ENCODE measurements around the gene SPECC1L.

SPECC1L gene

DNA sequence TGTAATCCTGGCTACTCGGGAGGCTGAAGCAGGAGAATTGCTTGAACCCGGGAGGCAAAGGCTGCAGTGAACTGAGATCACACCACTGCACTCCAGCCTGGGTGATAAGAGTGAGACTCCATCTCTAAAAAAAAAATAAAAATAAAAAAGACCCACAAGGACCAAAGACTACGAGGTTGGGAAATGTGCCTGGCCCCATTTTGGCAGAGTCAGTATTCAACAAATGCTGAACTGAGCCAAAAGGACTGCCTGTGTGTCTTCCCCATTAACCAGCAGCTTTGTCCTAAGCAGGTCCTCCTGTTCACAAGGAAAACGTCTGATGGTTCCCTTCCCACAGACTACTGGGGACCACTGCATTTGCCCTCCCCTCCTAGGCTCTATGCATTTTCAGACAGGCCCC, 184.4 kb downstream of the SPECC1L start:
- no peak overlapping the region for H3K4me3 ChIP-seq (ENCODE audit: control insufficient read depth, low read depth, low read length)
- TF ChIP-seq, protein P1, sequence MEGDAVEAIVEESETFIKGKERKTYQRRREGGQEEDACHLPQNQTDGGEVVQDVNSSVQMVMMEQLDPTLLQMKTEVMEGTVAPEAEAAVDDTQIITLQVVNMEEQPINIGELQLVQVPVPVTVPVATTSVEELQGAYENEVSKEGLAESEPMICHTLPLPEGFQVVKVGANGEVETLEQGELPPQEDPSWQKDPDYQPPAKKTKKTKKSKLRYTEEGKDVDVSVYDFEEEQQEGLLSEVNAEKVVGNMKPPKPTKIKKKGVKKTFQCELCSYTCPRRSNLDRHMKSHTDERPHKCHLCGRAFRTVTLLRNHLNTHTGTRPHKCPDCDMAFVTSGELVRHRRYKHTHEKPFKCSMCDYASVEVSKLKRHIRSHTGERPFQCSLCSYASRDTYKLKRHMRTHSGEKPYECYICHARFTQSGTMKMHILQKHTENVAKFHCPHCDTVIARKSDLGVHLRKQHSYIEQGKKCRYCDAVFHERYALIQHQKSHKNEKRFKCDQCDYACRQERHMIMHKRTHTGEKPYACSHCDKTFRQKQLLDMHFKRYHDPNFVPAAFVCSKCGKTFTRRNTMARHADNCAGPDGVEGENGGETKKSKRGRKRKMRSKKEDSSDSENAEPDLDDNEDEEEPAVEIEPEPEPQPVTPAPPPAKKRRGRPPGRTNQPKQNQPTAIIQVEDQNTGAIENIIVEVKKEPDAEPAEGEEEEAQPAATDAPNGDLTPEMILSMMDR (conservative IDR thresholded peaks at IDR 0.05; ENCODE audit: control insufficient read depth, insufficient read depth, low read depth, low read length), result no peak
- no peak for DNase-seq (ENCODE audit: low read depth)

DNA sequence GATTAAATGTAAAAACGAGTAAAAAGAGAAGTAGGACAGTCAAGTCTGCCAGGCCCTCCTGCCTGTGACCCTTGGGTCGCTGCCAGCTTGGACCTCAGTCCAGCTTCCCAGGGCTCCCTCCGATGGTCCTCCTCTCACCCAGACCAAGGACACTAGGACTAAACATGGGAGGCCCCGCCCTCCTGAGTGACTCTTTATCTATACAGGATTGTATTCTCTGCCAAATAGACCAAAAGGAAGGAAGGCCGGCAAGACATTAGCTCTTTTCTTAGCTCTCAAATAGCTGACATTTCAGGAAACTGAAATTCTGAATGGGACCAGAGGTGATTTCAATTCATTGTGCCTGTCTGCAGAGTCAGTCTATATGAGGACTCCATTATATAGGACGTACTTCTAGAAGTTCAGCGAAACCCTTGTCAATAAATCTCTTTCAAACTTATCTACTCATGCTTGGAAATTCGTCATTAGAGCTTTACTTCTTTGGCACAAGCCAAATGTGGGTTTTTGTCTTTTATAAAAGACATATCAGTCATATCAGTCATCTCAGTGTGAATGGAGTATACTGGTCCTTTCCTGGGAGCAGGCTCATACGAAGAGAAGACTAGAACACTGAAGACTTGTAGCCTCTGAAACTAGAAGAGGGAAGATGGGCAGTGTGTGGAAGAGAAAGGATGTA, 185.3 kb downstream of the SPECC1L start:
- no peak overlapping the region for H3K4me3 ChIP-seq (ENCODE audit: control insufficient read depth, low read depth, low read length)
- no peak for DNase-seq (ENCODE audit: low read depth)
- TF ChIP-seq, protein P1 (conservative IDR thresholded peaks at IDR 0.05; ENCODE audit: control insufficient read depth, insufficient read depth, low read depth, low read length), result no peak

DNA sequence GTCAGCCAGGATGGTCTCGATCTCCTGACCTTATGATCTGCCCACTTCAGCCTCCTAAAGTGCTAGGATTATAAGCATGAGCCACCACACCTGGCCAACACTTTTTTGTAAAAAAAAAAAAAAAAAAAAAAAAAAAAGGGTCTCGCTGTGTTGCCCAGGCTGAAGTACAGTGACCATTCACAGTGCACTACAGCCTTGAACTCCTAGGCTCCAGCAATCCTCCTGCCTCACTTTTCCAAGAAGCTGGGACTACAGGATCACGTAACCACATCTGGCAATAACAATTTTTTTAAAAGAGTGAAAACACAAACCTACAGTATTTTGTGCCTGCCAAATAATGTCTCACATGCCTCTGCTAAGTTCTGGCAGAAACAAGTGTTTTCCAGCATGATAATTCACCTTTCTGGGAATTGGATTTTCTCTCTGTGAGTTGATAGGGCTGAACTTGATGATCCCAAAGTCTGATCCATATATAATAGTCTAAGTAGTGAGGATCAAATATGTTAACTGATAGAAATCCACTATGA, 187.3 kb downstream of the SPECC1L start:
- DNase-seq (ENCODE audit: low read depth), result no peak
- TF ChIP-seq, protein P1 (conservative IDR thresholded peaks at IDR 0.05; ENCODE audit: control insufficient read depth, insufficient read depth, low read depth, low read length), result no peak
- H3K4me3 ChIP-seq (ENCODE audit: control insufficient read depth, low read depth, low read length), result no peak overlapping the region

DNA sequence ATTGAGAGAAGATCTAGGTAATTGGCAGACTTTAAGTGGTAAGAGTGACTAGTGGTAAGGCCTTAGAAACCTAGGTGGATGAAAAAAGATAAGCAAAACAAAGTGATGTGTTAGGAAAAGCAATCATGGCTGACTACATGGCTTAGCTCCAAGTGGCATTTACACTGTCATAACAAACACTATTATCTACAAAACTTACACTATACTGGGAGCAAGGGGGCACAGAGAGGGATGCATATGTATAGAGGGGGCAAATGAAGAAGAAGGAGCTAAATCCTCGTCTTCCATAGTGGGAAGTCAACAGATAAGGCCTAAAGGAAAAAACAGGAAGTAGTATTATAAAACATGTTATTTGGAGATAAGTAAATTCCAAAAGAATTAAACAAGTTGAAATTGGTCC, 189.3 kb downstream of the SPECC1L start:
- TF ChIP-seq, protein P1 (conservative IDR thresholded peaks at IDR 0.05; ENCODE audit: control insufficient read depth, insufficient read depth, low read depth, low read length), result no peak
- DNase-seq (ENCODE audit: low read depth), result no peak

DNA sequence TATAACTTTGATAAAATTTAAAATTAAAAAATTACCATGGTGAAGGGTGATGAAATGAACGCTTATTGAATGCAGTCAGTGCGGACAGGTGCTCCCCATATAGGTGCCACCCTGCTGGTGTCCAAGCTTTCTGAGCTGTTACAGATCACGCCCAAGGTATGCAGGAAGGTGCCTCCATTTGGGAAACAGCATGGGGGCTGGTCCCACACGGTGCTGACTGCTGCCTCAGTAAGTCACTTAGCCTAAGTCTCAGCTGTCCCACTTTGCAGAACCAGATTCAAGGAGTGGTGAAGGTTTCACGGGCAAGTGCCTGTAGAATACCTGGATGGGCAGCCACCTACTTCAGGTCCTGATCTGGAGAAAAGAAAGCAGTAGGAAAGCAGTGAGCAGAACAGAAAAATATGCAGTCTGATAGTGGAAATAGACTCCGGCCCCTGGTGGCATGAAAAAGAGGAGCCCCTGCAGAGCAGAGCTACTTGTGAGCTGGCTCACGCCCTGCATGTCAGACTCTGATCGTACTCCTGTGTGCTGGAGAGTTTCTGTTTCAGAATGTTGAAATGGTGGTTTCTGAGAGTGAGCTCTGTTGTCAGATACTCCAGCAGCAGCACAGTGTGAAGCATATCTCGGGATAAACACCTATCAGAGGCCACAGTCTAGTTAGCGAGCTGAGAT, 189.9 kb downstream of the SPECC1L start:
- H3K4me3 ChIP-seq (ENCODE audit: control insufficient read depth, low read depth, low read length), result no peak overlapping the region
- TF ChIP-seq, protein P1 (conservative IDR thresholded peaks at IDR 0.05; ENCODE audit: control insufficient read depth, insufficient read depth, low read depth, low read length), result no peak
- no peak for DNase-seq (ENCODE audit: low read depth)

More for the DNA sequence above, 189.3 kb downstream of the SPECC1L start:
- no peak overlapping the region for H3K4me3 ChIP-seq (ENCODE audit: control insufficient read depth, low read depth, low read length)

DNA sequence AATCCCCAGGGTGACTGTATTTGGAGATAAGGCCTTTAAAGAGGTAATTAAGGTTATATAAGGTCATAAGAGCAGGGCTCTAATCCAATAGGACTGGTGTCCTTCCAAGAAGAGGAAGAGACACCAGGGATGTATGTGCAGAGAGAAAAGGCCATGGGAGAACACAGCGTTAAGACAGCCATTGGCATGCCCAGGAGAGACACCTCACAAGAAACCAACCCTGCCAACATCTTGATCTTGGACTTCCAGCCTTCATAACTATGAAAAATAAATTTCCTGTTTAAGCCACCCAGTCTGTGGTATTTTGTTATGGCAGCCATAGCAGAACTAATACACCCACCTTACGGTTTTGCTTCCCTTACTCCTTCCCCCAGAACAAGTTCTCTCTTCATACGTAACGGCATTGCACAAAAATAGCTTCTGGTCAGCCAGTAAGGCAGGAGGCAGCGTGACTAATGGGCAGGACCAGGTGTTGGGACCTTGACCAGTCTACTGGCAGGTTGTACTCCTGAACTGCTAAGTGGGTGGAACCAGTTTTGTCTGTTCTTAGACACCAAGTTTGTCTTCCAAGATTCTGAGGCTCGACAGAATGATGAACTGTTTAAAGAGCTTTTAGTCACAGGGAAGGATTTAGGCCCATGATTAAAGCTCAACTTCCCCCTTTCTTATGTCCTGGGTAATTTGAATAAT, 192.6 kb downstream of the SPECC1L start:
- TF ChIP-seq, protein P1 (conservative IDR thresholded peaks at IDR 0.05; ENCODE audit: control insufficient read depth, insufficient read depth, low read depth, low read length), result no peak
- no peak for DNase-seq (ENCODE audit: low read depth)
- H3K4me3 ChIP-seq (ENCODE audit: control insufficient read depth, low read depth, low read length), result no peak overlapping the region

All from fibroblast of mammary gland (primary cell).